Measurements from ENCODE around the gene RING1.

RING1 gene

DNA sequence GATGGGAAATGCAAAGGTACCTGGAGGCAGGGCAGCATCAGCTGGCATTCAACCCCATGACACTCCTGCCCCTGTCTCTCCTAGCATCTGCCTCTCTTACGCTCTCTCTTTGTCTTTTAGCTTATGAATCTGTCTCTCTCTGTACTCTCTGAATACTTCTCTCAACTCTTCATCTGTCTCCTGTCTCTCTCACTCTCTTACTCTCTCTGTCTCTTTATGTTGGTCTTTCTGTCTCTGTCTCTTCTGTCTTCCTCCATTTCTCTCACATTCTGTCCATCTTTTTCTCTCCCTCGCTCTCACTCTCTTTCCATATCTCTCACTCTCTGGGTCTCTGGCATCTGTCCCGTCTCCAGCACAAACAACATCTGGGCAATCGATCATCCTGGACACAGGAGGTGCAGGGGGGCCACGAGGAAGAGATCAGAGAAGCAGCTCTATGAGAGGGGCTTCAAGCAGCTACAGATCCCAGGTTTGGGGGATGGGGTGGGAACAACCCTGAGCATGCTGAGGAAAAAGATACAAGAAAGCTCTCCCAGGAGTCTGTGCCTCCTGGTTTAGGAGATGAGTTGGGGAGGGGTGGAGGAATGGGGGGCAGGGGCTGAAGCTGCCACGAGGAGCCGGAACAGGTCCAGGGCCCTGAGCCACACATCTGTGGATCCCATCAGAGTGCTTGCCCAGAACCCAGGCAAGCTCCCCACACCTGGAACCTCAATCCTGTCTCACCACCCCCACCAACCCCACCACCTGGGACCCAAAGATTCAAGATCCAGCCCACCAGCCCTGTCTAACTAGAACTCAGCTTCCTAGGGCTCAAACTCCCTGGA is 18.5 kb upstream of the RING1 start:
- H2AFZ ChIP-seq (ENCODE audit: low read length), result no peak overlapping the region
- H3K4me3 ChIP-seq (ENCODE audit: low read depth, low read length, poor library complexity, severe bottlenecking), result no peak overlapping the region
- H4K20me1 ChIP-seq (ENCODE audit: insufficient read depth, low read length), result no peaks in the 10 kb centered on the region
- no peak overlapping the region for H3K27ac ChIP-seq (ENCODE audit: low read depth, low read length, poor library complexity, severe bottlenecking)
- peaks cover 10% of the 10 kb centered on the region for H3K4me1 ChIP-seq (ENCODE audit: insufficient read depth, low read length, severe bottlenecking)
- H3K79me2 ChIP-seq (ENCODE audit: insufficient read depth, low read length), result no peaks in the 10 kb centered on the region
- H3F3A ChIP-seq (ENCODE audit: insufficient read depth, low read length), result no peaks in the 10 kb centered on the region
- H3K27me3 ChIP-seq (ENCODE audit: insufficient read depth, low read length), result peaks cover 13% of the 10 kb centered on the region
- no peak overlapping the region for H3K9ac ChIP-seq (ENCODE audit: low read length)
- TF ChIP-seq CTCF (IDR thresholded peaks at IDR 0.05; ENCODE audit: low read length), result no peak
- no peak for TF ChIP-seq EZH2 (IDR thresholded peaks at IDR 0.05; ENCODE audit: borderline replicate concordance, low read length)
- H3K9me2 ChIP-seq (ENCODE audit: low read depth, low read length), result no peaks in the 10 kb centered on the region
- peaks cover 15% of the 10 kb centered on the region for H3K36me3 ChIP-seq (ENCODE audit: insufficient read depth, low read length)
- H3K9me3 ChIP-seq (ENCODE audit: low read length), result no peaks in the 10 kb centered on the region
- no peak overlapping the region for H3K4me2 ChIP-seq (ENCODE audit: low read length)

DNA sequence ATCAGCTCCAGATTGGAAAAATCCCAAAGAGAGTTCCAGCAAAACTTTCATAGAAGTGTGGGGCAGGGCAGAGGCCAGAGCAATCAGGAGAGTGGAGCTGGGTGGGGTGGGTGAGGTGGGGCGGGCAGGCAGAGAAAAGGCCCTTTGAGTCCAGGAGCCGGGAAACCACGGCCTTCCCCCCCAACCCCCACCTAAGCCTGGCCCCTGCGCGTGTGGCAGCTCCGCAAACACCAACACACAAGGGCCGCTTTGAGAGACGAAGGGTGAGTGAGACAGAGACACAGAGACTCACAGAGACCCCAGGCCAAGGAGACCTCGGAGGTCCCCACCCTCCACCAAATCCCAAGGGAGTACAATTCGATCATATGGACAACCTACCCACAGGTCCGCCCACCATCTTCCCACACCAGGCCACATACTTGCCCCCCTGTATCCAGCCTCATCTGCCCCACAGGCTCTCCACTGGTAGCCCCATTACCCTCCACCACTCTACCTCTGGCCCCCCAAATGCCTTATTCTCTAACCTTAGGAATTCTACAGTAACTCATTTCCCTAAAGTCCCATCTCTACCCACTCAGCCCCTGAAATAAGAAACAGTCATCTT is 17.7 kb upstream of the RING1 start:
- H3K79me2 ChIP-seq (ENCODE audit: insufficient read depth, low read length), result no peaks in the 10 kb centered on the region
- peaks cover 10% of the 10 kb centered on the region for H3K4me1 ChIP-seq (ENCODE audit: insufficient read depth, low read length, severe bottlenecking)
- no peak overlapping the region for H2AFZ ChIP-seq (ENCODE audit: low read length)
- no peaks in the 10 kb centered on the region for H3K9me2 ChIP-seq (ENCODE audit: low read depth, low read length)
- no peaks in the 10 kb centered on the region for H3K9me3 ChIP-seq (ENCODE audit: low read length)
- peaks cover 13% of the 10 kb centered on the region for H3K27me3 ChIP-seq (ENCODE audit: insufficient read depth, low read length)
- H3K27ac ChIP-seq (ENCODE audit: low read depth, low read length, poor library complexity, severe bottlenecking), result no peak overlapping the region
- H3F3A ChIP-seq (ENCODE audit: insufficient read depth, low read length), result no peaks in the 10 kb centered on the region
- no peaks in the 10 kb centered on the region for H4K20me1 ChIP-seq (ENCODE audit: insufficient read depth, low read length)
- no peak overlapping the region for H3K4me3 ChIP-seq (ENCODE audit: low read depth, low read length, poor library complexity, severe bottlenecking)
- H3K9ac ChIP-seq (ENCODE audit: low read length), result no peak overlapping the region
- H3K36me3 ChIP-seq (ENCODE audit: insufficient read depth, low read length), result peaks cover 22% of the 10 kb centered on the region
- TF ChIP-seq CTCF (IDR thresholded peaks at IDR 0.05; ENCODE audit: low read length) (no peak), EZH2 (IDR thresholded peaks at IDR 0.05; ENCODE audit: borderline replicate concordance, low read length) (no peak)
- H3K4me2 ChIP-seq (ENCODE audit: low read length), result no peak overlapping the region

- Histone ChIP-seq H3K36me3 (ENCODE audit: insufficient read depth, low read length) (peaks cover 30% of the 10 kb centered on the region), H4K20me1 (ENCODE audit: insufficient read depth, low read length) (no peaks in the 10 kb centered on the region), H3K9me2 (ENCODE audit: low read depth, low read length) (no peaks in the 10 kb centered on the region), H3F3A (ENCODE audit: insufficient read depth, low read length) (no peaks in the 10 kb centered on the region), H3K4me1 (ENCODE audit: insufficient read depth, low read length, severe bottlenecking) (peaks cover 10% of the 10 kb centered on the region), H2AFZ (ENCODE audit: low read length) (no peak overlapping the region), H3K27me3 (ENCODE audit: insufficient read depth, low read length) (peaks cover 13% of the 10 kb centered on the region), H3K27ac (ENCODE audit: low read depth, low read length, poor library complexity, severe bottlenecking) (no peak overlapping the region), H3K79me2 (ENCODE audit: insufficient read depth, low read length) (no peaks in the 10 kb centered on the region), H3K4me2 (ENCODE audit: low read length) (no peak overlapping the region), H3K9ac (ENCODE audit: low read length) (no peak overlapping the region), H3K4me3 (ENCODE audit: low read depth, low read length, poor library complexity, severe bottlenecking) (no peak overlapping the region), H3K9me3 (ENCODE audit: low read length) (no peaks in the 10 kb centered on the region)
- no peak for TF ChIP-seq CTCF (IDR thresholded peaks at IDR 0.05; ENCODE audit: low read length)
- no peak for TF ChIP-seq EZH2 (IDR thresholded peaks at IDR 0.05; ENCODE audit: borderline replicate concordance, low read length)
Observed at GRCh38 chr6:33191383-33192104, 16.8 kb upstream of the RING1 start.
